ENCODE data around the gene ZNF195. TPM values are rescaled to one million over a fixed set of nuclear protein-coding genes. Genes with fewer than 3 reads are reported as not detected.

Gene ZNF195
- total RNA-seq, 4 donors from 2014 or later, result 21.1 to 31.8 (median 26.7) TPM

Small RNA genes lying within 50 kb of the gene (small RNA-seq; reads per million reads assigned to genes)
- not detected for gene AC123788.2

Other genes starting within 250 kb of the ZNF195 start
- 10 to 100 TPM; 24.2 to 46.7 (median 34.4) TPM for gene OSBPL5, start 213.8 kb downstream of the ZNF195 start, total RNA-seq
- gene MRGPRG, start 160.3 kb downstream of the ZNF195 start, total RNA-seq, result not detected
- under 1 TPM in 1 of 4 donors, not detected in 3; 0.39 TPM for gene MRGPRE, start 146.7 kb downstream of the ZNF195 start, total RNA-seq

Data from thyroid gland (tissue), 4 donors.